Upper lobe of right lung (tissue), 1 donor: Measurements from ENCODE around the gene UBFD1. TPM values are rescaled to one million over a fixed set of nuclear protein-coding genes. Genes with fewer than 3 reads are reported as not detected.
A peak's percentile ranks its signal among the peaks of the same experiment; 100 is the strongest.

Experiments
- ATAC-seq: fragments of 200-7000 bp; cut with Tn5 transposase; one replicate; pipeline ENCODE4 v1.9.1; 2020; ENCODE audit warnings: mild to moderate bottlenecking, moderate library complexity
- DNase-seq: peaks from one replicate; pipeline ENCODE4 v3.0.0-alpha.2; 2020
- H3K27ac ChIP-seq: fragments of 200-600 bp; one replicate; pipeline ENCODE4 v1.8.0; 2022
- H3K27me3 ChIP-seq: fragments of 200-600 bp; one replicate; pipeline ENCODE4 v1.8.0; 2022; ENCODE audit warnings: mild to moderate bottlenecking
- H3K36me3 ChIP-seq: fragments of 200-600 bp; one replicate; pipeline ENCODE4 v1.8.0; 2022
- H3K4me1 ChIP-seq: fragments of 200-600 bp; one replicate; pipeline ENCODE4 v1.8.0; 2022
- H3K4me3 ChIP-seq: fragments of 200-600 bp; one replicate; pipeline ENCODE4 v1.8.0; 2022; ENCODE audit warnings: mild to moderate bottlenecking
- H3K9me3 ChIP-seq: fragments of 200-600 bp; one replicate; pipeline ENCODE4 v1.8.0; 2022
- intact Hi-C: fragments of 100-400 bp; cut with DNase I; formaldehyde crosslinking; loops from one replicate; pipeline ENCODE4 v1.11.0; 2022
- total RNA-seq: library from RNA; stranded (reverse); fragmentation: NEBNext Ultra II Directional; extraction: Animal tissue kit (Norgen Biotek cat#: 25700); gene quantifications from one replicate; pipeline ENCODE4 v1.2.1, GENCODE V29; 2021
- TF ChIP-seq, protein P1 (sequence below): fragments of 200-600 bp; IDR thresholded peaks from one replicate; pipeline ENCODE4 v1.8.0; 2022; ENCODE audit warnings: antibody characterized with exemption
- donor health status: DM: no; HTN: yes; CAD: no; lungs with severe emphysema.

The UBFD1 gene
- total RNA-seq, 1 donor from 2014 or later = 42.3 TPM

DNA sequence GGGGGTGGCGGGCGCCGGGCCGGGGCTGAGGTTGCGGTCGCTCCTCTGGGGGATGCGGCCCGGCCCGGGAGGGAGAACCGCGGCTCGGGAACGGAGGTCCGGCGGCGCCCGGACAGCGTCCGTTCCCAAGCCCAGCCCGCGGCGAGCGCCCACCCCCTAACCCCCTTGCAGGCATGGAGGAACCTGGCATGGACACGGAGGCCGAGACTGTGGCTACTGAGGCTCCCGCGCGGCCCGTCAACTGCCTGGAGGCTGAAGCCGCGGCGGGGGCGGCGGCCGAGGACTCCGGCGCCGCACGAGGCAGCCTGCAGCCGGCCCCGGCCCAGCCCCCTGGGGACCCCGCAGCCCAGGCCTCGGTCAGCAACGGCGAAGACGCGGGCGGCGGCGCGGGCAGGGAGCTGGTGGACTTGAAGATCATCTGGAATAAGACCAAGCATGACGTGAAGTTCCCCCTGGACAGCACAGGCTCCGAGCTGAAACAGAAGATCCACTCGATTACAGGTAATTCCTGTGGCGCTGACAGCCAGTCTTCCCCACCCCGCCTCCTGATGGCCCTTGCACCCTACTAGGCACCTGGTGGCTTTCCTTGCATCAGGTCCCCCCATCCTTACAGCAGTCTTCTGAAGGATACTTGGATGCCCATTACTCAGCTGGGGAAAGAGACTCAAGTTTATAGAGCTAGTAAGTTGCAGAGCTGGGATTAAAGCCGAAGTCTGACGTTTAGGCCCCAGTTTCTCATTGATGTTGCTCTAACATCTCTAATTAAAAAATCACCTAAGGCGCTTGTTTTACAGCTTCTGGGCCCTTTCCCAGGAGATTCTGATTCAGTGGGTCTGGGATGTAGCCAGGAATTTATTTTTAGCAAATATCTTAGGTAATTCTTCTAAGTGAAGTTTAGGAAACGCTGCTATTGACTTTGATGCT is 514 bp downstream of the UBFD1 start:
- intact Hi-C loops = no loop called here
- DNase-seq (no peak), ATAC-seq (peak; percentile 27)
- H3K9me3 ChIP-seq = no peaks in the 10 kb centered on the region
- peak overlapping the region; percentile 77 for H3K4me3 ChIP-seq
- H3K27ac ChIP-seq = peak overlapping the region; percentile 84
- no peaks in the 10 kb centered on the region for H3K27me3 ChIP-seq
- TF ChIP-seq, protein P1, sequence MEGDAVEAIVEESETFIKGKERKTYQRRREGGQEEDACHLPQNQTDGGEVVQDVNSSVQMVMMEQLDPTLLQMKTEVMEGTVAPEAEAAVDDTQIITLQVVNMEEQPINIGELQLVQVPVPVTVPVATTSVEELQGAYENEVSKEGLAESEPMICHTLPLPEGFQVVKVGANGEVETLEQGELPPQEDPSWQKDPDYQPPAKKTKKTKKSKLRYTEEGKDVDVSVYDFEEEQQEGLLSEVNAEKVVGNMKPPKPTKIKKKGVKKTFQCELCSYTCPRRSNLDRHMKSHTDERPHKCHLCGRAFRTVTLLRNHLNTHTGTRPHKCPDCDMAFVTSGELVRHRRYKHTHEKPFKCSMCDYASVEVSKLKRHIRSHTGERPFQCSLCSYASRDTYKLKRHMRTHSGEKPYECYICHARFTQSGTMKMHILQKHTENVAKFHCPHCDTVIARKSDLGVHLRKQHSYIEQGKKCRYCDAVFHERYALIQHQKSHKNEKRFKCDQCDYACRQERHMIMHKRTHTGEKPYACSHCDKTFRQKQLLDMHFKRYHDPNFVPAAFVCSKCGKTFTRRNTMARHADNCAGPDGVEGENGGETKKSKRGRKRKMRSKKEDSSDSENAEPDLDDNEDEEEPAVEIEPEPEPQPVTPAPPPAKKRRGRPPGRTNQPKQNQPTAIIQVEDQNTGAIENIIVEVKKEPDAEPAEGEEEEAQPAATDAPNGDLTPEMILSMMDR = no peak
- peaks cover 21% of the 10 kb centered on the region for H3K4me1 ChIP-seq
- peaks cover 44% of the 10 kb centered on the region for H3K36me3 ChIP-seq

DNA sequence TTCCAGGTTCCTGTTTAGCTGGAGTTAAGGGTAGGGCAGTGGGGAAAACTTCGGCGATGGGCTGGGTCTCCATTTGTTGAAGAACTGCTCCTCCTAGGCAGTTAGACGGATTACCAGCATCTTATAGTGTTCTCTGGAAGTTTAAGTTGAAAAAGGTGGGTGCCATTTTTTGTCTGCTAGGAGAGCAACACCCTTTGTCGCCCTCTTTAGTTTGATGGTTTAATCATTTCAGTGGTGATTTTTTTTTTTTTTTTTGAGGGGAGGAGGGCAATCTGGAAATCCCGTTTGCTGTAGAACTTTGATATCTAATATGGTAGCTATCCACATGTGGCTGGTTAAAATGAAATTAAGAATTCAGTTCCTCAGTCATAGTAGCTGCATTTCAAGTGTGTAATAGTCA is 4.1 kb downstream of the UBFD1 start:
- Histone ChIP-seq H3K9me3 (no peaks in the 10 kb centered on the region), H3K4me3 (no peak overlapping the region), H3K36me3 (peaks cover 76% of the 10 kb centered on the region), H3K27me3 (no peaks in the 10 kb centered on the region), H3K4me1 (peaks cover 15% of the 10 kb centered on the region), H3K27ac (no peak overlapping the region)
- TF ChIP-seq, protein P1 = no peak
- ATAC-seq (no peak), DNase-seq (no peak)
- intact Hi-C loops = no loop called here

DNA sequence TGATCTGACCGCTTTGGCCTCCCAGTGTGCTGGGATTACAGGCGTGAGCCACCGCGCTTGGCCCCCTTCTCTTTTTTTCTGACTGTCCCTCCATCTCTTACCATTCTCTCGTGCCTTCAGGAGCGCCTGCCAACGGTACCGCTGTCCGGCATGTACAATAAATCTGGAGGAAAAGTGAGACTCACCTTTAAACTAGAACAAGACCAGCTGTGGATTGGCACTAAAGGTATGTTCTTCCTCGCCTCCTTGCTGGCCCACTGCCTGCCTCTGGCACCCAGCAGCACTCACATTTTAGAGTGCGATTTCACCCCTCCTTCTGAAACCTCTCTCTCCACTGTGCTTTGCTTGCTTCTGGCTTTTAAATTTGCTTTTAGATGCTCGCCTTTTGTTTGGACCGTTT is 5.0 kb downstream of the UBFD1 start:
- H3K4me1 ChIP-seq = peaks cover 14% of the 10 kb centered on the region
- TF ChIP-seq, protein P1 = no peak
- peaks cover 86% of the 10 kb centered on the region for H3K36me3 ChIP-seq
- ATAC-seq (no peak), DNase-seq (no peak)
- H3K27me3 ChIP-seq = no peaks in the 10 kb centered on the region
- no peaks in the 10 kb centered on the region for H3K9me3 ChIP-seq
- H3K4me3 ChIP-seq = no peak overlapping the region
- no peak overlapping the region for H3K27ac ChIP-seq
- intact Hi-C loops = no loop called here

DNA sequence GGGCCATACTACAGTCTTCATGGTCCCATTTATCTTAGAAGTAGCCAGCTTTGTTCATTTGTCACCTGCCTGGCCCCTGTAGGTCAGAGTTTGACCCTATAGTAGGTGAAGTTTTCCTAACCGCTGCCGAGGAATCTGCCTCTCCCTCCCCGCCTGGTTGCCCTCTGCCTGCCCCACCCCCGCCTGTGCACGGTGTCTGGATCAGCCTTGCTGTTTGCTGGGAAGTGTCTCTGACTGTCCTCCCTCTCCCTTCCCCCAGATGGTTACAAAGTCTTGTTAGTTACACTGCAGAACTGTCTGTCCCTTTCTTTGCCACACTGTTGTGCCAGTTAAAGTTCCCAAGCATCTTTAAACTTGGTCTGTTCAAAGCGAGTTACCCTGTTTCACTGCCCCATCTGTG is 5.7 kb downstream of the UBFD1 start:
- intact Hi-C loops = no loop called here
- DNase-seq = no peak
- ATAC-seq = no peak
- Histone ChIP-seq H3K4me1 (peaks cover 13% of the 10 kb centered on the region), H3K27ac (no peak overlapping the region), H3K9me3 (no peaks in the 10 kb centered on the region), H3K27me3 (no peaks in the 10 kb centered on the region), H3K4me3 (no peak overlapping the region), H3K36me3 (peaks cover 92% of the 10 kb centered on the region)
- TF ChIP-seq, protein P1 = no peak

DNA sequence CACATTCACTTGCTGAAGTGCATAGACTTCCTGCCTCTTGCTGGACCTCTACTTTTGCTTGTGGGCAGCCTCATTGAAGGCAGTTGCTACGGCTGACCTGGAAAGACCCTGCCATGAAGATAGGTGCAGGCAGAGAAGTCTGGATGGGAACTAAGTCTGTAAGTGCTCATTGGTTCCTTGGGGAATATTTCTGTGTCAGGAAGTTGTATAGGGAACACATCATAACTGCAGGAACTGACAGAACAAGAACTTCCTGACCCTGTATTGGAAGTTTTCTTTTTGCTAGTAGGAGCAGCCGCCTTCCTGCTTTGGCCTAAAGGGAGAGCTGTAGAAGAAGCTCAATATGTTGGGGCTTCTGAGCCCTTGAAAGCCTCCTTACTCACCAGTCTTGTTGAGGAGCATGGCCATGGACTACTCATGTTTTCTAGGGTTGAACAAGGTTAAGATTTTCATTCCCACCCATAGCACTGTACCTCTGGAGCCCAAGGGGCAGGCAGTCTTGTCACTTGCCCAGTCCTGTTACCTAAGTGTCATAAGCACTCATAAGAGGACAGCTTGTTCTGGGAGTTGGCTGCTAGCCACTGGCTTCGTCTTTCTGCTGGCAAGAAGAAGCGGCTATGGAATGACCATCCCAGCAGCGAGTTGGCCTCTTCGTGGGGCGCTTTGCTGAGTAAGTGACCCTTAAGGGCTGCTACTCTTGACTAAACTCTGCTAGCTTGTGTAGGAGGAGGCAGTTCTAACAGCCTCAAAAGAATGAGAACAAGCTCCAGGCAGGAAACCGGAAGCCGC is 7.2 kb downstream of the UBFD1 start:
- Histone ChIP-seq H3K36me3 (peaks cover 98% of the 10 kb centered on the region), H3K27ac (no peak overlapping the region), H3K4me3 (no peak overlapping the region), H3K4me1 (no peaks in the 10 kb centered on the region), H3K27me3 (no peaks in the 10 kb centered on the region), H3K9me3 (no peaks in the 10 kb centered on the region)
- TF ChIP-seq, protein P1 = no peak
- ATAC-seq = no peak
- peak; percentile 37 for DNase-seq
- intact Hi-C loops = no loop called here
